Motor neuron (in vitro differentiated cells): ENCODE measurements around the gene STRA8. TPM values are rescaled to one million over a fixed set of nuclear protein-coding genes. Genes with fewer than 3 reads are reported as not detected.
"Not testable (repeated sequence)": the region's sequence is repeated elsewhere in the genome, so short reads cannot be mapped to it uniquely, and the experiment has no call there.

ENCODE experiments used
- ATAC-seq, 8 experiments: fragments of 200-7000 bp; cut with Tn5 transposase; replicated peaks in 6 of 8; 2 replicates each; pipeline ENCODE4 v1.8.0; 2021; ENCODE audit warnings: mild to moderate bottlenecking in 8 of 8, moderate library complexity in 8 of 8
- H3K27ac ChIP-seq, 2 donors: fragments of 250-450 bp; sonication (Bioruptor Pico); 2 replicates each; pipeline ENCODE4 v1.9.0; 2021; ENCODE audit warnings: antibody characterized with exemption in 2 of 2, mild to moderate bottlenecking in 2 of 2, moderate library complexity in 1 of 2
- H3K4me1 ChIP-seq, 2 donors: fragments of 250-450 bp; sonication (Bioruptor Pico); replicated peaks in 1 of 2; 2 replicates each; pipeline ENCODE4 v1.6.1; 2021; ENCODE audit warnings: antibody characterized with exemption in 2 of 2, mild to moderate bottlenecking in 2 of 2, moderate library complexity in 1 of 2
- H3K4me3 ChIP-seq, 5 donors: fragments of 250-450 bp; sonication (Bioruptor Pico); 2 replicates each; pipeline ENCODE4 v1.9.0; 2021; ENCODE audit warnings: antibody characterized with exemption in 5 of 5, mild to moderate bottlenecking in 5 of 5, moderate library complexity in 4 of 5
- WGBS, 10 experiments: fragments of 450-650 bp; shearing (Covaris generic); methylation state at CpG; one replicate each; pipeline ENCODE4 v1.0.0; 2022; 5-methylcytosine and 5-hydroxymethylcytosine counted together
- in situ Hi-C, 9 experiments: fragments of 400-800 bp; cut with MboI; loops; one replicate each; pipeline ENCODE4 v1.15.0; 2021; ENCODE audit warnings: low sequenced_read_pairs in 9 of 9, low pct_unique_long_range_greater_than_20kb in 2 of 9; ENCODE audit not compliant: unreplicated experiment in 9 of 9
- total RNA-seq, 8 experiments: library from RNA; unstranded; fragments of 300-600 nt; gene quantifications; 2 replicates each; pipeline versions ENCODE4 v1.2.3 to v1.2.4, GENCODE V29; 2022

Gene STRA8
- total RNA-seq, 8 experiments from 2014 or later = not detected

DNA sequence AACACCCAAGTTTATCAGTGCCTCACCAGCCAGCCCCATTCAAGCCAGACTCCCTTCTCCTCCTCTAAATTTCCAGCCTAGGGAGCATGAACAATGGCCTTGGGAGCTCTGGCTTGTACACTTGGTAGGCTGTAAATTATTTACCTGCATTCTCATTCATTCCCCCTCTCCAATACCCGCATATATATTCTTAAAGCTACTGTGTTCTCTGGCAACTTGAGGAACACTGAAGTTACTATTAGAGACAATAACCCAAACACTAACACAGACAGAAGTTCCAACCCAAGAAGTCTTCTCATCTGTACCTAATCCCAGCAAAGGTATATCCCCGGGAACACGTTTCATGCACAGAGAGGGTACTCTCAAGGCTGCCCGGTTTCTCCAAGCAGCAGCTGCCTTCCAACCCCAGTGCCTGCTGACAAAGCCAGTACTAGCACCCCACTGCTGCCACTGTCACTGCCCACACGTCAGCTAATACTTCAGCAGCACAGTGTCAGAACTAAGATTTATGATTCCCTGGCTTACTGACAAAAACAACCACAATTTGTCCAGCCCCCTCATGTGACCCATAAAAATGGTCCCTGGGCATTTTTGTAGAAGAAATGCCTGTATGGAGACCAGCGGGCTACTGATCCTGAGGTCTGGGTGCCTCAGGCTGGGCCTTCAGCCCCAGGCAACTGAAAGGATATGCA, 25.4 kb upstream of the STRA8 start:
- no peak overlapping the region for H3K4me3 ChIP-seq
- whole genome bisulfite sequencing, 10 experiments = 26 to 73% (median 69%) methylated on average over 2 to 5 of the region's 6 CpGs; no CpG with 5 or more reads in 5 of the 10 experiments
- ATAC-seq = no peak
- H3K27ac ChIP-seq = no peak overlapping the region
- H3K4me1 ChIP-seq = peaks cover 3% of the 10 kb centered on the region in 2 donors
- in situ Hi-C loops = no loop called here

DNA sequence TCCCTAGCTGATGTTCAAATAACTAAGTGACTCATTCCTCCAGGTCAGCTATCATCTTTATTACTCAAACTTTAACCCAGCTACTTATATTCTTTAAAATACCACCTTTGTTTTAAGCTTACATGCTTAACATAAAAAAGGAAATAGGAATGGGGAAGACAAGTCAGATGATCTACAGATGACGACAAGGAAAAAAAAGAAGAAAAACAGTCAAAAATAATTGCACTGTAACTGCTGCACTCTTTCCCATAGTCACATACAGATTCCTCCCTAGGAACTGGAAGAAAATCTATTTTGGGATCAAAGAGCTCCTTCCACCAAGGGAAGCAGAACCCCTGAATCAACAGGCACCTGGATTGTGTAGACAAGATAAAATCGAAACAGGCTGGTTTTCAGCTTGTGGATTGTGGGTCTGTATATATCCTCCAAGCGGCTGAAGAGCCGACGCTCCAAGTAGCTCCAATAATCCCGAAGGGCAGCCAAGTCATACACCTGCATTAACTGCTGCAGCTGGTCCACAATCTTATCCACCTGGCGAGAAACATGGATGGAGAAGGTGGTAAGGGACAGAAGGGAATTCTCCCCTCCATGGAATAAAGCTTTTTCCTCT, 24.3 kb upstream of the STRA8 start:
- in situ Hi-C loops = no loop called here
- H3K4me1 ChIP-seq = peaks cover 3% of the 10 kb centered on the region in 2 donors
- H3K27ac ChIP-seq = no peak overlapping the region
- WGBS, 10 experiments = 75 to 97% (median 92%) methylated on average over 3 to 7 of the region's 7 CpGs; no CpG with 5 or more reads in 1 of the 10 experiments
- no peak for ATAC-seq
- no peak overlapping the region for H3K4me3 ChIP-seq

DNA sequence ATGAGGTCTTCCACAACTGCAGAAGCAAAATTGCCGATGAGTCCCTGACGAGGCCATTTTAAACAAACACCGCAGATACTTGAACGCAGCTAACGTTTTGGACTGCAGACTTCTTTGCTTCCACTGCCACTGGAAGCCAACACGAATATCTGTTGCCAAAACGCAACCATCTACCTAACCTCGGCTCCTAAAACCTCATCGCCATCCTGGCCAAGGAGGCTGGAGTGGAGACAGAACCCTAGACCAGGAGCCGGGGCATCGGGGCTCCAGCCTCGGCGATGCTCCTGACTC, 22.8 kb upstream of the STRA8 start:
- H3K4me3 ChIP-seq = peak overlapping the region; percentile 66 to 78 (median 72)
- 0 to 4% (median 0%) methylated on average over 4 to 7 of the region's 13 CpGs; no CpG with 5 or more reads in 6 of the 10 experiments for WGBS, 10 experiments
- peak overlapping the region; percentile 72 to 83 for H3K27ac ChIP-seq
- H3K4me1 ChIP-seq = peaks cover 3% of the 10 kb centered on the region in 2 donors
- ATAC-seq = peak in 3 of 8 experiments; percentile 20 to 30 (median 23)
- in situ Hi-C loops = no loop called here

DNA sequence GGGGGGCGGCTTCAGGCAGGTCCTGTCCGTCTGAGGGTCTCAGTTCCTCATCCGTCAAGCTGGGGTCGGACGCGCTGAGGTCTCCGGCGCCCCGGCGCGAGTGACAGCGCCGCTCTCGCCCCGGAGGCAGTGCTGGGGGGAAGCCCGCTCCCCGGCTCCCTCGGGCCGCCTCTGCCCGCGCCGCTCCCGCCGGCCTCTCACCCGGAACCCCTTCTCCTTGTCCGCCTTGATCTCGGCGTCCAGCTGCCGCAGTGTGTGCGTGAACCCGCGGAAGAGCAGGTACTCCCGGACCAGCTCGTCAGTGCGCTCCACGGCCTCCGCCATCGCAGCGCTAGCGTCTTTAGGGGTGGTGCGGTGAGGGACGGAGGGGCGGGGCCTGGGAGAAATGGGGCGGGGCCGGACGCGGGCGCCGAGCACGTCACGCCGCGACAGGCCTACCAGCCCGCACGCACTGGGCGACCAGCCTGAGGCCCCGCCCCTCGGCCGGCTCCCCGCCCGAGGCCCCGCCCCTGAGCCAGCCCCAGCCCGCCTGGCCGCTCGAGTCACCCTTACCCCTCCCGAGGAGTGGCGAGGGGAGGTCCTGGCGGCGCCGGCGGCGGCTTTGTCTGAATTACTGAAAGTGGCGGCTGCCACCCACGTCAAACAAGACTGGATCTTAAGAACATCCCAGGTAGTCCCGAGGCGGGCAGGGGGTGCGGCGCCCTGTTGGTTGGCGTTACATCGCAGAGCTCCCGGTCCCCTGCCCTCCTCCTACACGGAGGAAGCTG, 22.3 kb upstream of the STRA8 start, which contains the start of gene WDR91:
WDR91 (minus strand) TSS at position 348 of the 767 bp plus-strand sequence; CDS start at position 324, 24 bp downstream.
- WGBS, 10 experiments = 0% methylated on average over 4 to 5 of the region's 82 CpGs; no CpG with 5 or more reads in 7 of the 10 experiments
- in situ Hi-C loops = no loop called here
- peaks cover 3% of the 10 kb centered on the region in 2 donors for H3K4me1 ChIP-seq
- peak within 1 kb of the TSS; percentile 66 to 78 (median 72) for H3K4me3 ChIP-seq
- ATAC-seq = peak; percentile 80 to 94 (median 92)
- peak within 1 kb of the TSS; percentile 74 to 83 for H3K27ac ChIP-seq

DNA sequence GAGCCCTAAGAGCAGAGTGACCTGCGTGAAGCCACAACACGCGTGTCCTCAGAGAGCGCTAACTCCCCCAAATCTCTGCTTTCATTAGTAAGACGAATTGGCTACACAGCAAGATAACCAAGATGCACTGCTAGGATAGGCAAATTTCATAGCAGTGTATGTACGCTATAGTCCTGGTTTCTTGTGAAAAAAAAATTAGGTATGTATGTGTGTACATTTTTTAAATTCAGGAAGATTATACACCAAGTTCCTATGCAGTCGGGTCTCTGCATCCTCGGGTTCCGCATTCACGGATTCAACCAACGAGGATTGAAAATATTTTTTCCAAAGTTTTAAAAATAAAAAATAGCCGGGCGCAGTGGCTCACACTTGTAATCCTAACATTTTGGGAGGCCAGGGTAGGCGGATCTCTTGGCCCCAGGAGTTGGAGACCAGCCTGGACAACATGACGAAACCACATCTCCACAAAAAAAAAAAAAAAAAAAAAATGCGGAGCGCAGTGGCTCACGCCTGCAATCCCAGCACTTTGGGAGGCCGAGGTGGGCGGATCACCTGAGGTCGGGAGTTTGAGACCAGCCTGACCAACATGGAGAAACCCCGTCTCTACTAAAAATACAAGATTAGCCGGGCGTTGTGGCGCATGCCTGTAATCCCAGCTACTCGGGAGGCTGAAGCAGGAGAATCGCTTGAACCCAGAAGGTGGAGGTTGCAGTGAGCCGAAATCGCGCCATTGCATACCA, 21.5 kb upstream of the STRA8 start:
- H3K4me1 ChIP-seq, in situ Hi-C loops: not testable (repeated sequence)
- ATAC-seq = peak in 1 of 8 experiments; percentile 1
- peak overlapping the region; percentile 66 to 78 (median 72) for H3K4me3 ChIP-seq
- peak overlapping the region; percentile 44 to 74 for H3K27ac ChIP-seq
- WGBS, 10 experiments = 2 to 81% (median 32%) methylated on average over 2 to 18 of the region's 30 CpGs; no CpG with 5 or more reads in 1 of the 10 experiments

DNA sequence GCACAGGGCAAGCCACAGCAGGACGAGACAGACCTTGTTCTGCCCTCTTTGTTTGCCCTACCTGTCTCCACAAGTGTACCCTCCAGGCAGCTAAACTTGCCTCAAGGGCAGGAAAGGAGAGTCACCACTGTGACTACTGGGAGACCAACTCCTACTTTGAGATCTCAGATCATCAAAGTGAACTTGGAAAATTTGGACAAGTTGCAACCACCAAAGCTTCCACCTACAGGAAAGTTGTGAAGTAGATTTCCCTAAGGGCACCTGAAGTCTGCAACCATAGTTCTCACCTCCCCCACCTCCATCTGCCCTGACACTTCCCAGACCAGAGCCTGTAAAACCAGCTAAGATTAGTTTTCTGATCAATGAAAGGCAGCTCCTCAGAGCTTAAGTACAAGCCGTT, 19.8 kb upstream of the STRA8 start:
- no peak overlapping the region for H3K4me3 ChIP-seq
- 57 to 100% (median 90%) methylated on average over 1 to 2 of the region's 2 CpGs; no CpG with 5 or more reads in 5 of the 10 experiments for WGBS, 10 experiments
- H3K4me1 ChIP-seq = peaks cover 0 to 3% of the 10 kb centered on the region in 2 donors
- H3K27ac ChIP-seq = no peak overlapping the region
- in situ Hi-C loops = no loop called here
- ATAC-seq = no peak

DNA sequence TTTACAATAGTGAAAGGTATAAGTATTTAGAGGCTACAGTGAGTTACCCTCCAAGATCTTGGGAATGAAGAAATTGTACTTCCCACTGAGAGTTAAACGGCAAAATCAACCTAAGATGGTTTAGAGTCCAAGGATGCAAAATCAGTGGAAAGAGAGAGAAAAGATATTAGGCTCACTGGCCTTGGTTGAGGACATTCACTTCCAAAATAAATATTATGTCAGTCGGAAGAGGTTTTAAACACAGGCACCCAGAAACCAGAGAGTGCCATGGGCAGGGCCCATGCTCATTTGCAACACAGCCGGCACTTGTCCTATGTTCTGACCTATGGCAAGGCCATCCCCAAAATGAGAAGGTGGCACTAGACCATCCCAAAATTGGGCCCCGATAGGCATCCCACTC, 18.5 kb upstream of the STRA8 start:
- 71 to 100% (median 100%) methylated on average over 1 to 3 of the region's 4 CpGs; no CpG with 5 or more reads in 1 of the 10 experiments for WGBS, 10 experiments
- no peak overlapping the region for H3K4me3 ChIP-seq
- no peak overlapping the region for H3K27ac ChIP-seq
- in situ Hi-C loops = no loop called here
- ATAC-seq = no peak
- H3K4me1 ChIP-seq = peaks cover 0 to 3% of the 10 kb centered on the region in 2 donors

DNA sequence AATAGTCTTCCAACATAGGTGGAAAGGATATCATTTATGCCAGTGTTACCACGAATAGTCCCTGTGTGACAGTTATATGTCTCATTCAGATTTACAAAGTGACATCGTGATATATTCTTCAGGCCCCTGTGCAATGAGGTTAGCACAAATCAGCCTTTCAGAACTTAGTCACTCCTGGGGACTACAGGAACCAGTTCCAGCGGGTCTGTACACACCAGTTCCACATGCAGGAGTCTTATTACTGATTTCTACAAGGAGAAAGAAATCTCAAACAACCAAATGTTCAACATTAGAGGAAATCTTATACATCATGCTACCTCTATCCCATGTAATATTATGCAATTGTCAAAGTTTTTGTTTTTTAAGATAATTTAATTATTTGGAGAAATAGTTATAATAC, 17.9 kb upstream of the STRA8 start:
- Histone ChIP-seq H3K4me3 (no peak overlapping the region), H3K27ac (no peak overlapping the region), H3K4me1 (no peaks in the 10 kb centered on the region)
- no peak for ATAC-seq
- WGBS, 10 experiments = 32 to 88% (median 69%) methylated on average over 2 to 3 of the region's 3 CpGs; no CpG with 5 or more reads in 3 of the 10 experiments
- in situ Hi-C loops = no loop called here

DNA sequence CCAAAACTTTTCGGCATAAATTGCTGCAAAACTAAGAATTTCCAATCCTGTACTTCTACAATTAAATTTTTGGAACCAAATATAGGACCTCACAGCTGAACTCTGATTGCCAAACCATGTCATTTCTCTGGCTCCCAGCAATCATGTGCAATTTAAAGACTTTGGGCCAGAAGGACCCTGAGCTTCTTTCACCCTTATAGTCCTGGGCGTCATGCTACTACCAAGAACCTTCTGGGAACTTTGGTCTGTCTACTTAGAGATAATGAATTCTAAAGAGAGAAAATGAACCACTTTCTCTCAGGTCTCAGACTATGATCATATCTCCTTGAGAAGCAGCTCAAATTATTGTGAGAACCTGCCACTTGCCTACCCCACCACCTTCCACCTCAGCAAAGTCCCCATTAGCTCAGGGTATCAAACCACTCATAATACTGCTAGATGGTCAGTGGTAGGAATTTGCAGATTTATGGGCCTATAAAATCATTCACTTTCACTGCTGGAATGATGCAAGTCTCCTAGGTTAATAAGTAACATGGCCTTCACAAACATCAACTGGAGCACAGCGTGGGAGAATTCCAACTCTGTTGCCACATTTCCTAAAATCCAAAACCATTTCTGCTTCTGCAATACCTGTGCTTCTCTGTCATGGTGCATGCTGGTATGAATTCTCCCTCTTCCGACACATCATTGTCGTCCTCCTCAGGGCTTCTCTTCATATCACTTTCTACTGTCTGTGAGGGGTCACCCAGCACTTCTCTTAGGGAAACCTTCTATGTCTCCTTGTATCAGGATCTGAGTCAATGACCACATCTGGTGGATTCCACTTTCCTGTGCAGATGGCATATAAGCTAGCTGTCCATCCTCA, 15.8 kb upstream of the STRA8 start:
- in situ Hi-C loops = no loop called here
- Histone ChIP-seq H3K4me3 (no peak overlapping the region), H3K27ac (no peak overlapping the region), H3K4me1 (no peaks in the 10 kb centered on the region)
- ATAC-seq = no peak
- WGBS, 10 experiments = 46 to 92% (median 69%) methylated on average over 1 to 5 of the region's 5 CpGs

DNA sequence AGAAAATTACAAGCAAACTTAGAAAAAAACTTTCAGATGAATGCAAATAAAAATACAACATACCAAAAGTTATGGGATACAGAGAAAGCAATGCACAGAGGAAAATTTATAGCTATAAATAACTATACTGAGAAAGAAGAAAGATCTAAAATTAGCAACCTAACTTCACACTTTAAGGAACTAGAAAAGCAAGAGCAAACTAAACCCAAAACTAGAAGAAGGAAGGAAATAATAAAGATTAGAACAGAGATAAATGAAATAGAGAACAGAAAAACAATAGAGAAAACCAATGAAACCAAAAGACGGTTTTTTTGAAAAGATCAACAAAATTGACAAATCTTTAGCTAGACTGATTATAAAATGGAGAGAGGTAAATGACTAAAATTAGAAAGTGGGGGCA, 9.6 kb upstream of the STRA8 start:
- Histone ChIP-seq H3K4me1 (no peaks in the 10 kb centered on the region), H3K27ac (no peak overlapping the region), H3K4me3 (no peak overlapping the region)
- WGBS, 10 experiments = 0 to 100% (median 56%) methylated on average over 1 of the region's 1 CpG; no CpG with 5 or more reads in 1 of the 10 experiments
- in situ Hi-C loops = no loop called here
- ATAC-seq = no peak

DNA sequence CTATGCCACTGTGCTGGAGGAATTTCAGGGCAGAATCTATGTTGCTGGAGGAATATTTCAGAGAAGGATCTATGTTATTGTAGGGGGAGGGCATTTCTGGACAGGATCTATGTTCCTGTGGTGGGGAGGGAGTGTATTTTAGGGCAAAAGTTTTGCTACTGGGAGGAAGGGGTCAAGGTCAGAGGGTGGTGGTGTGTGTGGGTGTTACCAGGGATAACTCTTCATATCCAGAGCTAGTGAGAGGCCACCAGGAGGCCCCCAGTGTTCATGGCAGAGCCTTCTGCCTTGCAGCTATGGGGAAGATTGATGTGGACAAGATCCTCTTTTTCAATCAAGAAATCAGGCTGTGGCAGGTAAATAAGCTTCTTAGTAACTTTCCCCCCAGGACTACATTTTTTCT, 2.0 kb upstream of the STRA8 start:
- no peak overlapping the region for H3K27ac ChIP-seq
- H3K4me1 ChIP-seq = no peaks in the 10 kb centered on the region
- H3K4me3 ChIP-seq = no peak overlapping the region
- no peak for ATAC-seq
- in situ Hi-C loops = no loop called here

DNA sequence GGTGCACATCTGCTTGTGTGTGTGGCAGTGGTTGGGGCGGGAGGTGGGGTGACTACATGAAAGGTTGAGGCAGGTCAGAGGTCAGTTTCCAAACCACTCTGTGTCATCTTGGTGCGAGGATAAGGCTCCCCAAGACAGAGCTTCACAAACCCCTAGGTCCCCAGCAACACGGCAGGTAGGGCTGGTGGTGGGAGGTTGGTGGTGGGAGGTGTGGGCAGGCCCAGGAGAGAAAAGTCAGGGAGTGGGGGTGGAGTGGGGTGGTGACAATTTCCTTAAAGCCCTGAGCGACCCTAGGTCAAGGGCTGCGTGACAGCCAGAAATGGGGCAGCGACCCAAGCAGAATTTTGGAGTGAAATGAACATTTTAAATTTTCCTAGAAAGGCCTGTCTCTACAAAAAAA, 1.6 kb upstream of the STRA8 start:
- in situ Hi-C loops = no loop called here
- Histone ChIP-seq H3K4me3 (no peak overlapping the region), H3K27ac (no peak overlapping the region), H3K4me1 (no peaks in the 10 kb centered on the region)
- no peak for ATAC-seq
- 88 to 100% methylated on average over 2 to 3 of the region's 6 CpGs; no CpG with 5 or more reads in 8 of the 10 experiments for WGBS, 10 experiments
